Activated CD8-positive, alpha-beta T cell treated with anti-CD3 and anti-CD28 coated beads, Interleukin-2, amount 10 ng/mL, durations not matched to agents 7 days and 5 days (primary cell): Measurements from ENCODE around the gene CFAP61. TPM values are rescaled to one million over a fixed set of nuclear protein-coding genes. Genes with fewer than 3 reads are reported as not detected.
"Not testable (repeated sequence)": the region's sequence is repeated elsewhere in the genome, so short reads cannot be mapped to it uniquely, and the experiment has no call there.

ENCODE experiments used
- ATAC-seq: fragments of 150-1000 bp; cut with Tn5 transposase; one replicate; pipeline ENCODE4 v1.10.0; 2021; ENCODE audit warnings: moderate library complexity
- CTCF ChIA-PET: fragments of 350-600 bp; sonication (Branson Sonifier 250); formaldehyde crosslinking; loops from one replicate; lab custom pipeline; 2021; ENCODE audit warnings: antibody characterized with exemption; lab: Charles Lee
- POLR2A ChIA-PET: fragments of 350-600 bp; sonication (Branson Sonifier 250); formaldehyde crosslinking; loops from one replicate; lab custom pipeline; 2021; ENCODE audit warnings: antibody characterized with exemption; lab: Charles Lee
- DNase-seq: peaks from one replicate; pipeline ENCODE4 v3.0.0-alpha.2; 2020
- H3K27ac Mint-ChIP-seq: one replicate; pipeline ENCODE4 v1.8.0; 2021; ENCODE audit warnings: mild to moderate bottlenecking, mixed read lengths
- H3K27me3 Mint-ChIP-seq: one replicate; pipeline ENCODE4 v1.8.0; 2021; ENCODE audit warnings: low read depth, mixed read lengths
- H3K36me3 Mint-ChIP-seq: one replicate; pipeline ENCODE4 v1.8.0; 2021; ENCODE audit warnings: low read depth, mixed read lengths
- H3K4me1 Mint-ChIP-seq: one replicate; pipeline ENCODE4 v1.8.0; 2021; ENCODE audit warnings: low read depth, mixed read lengths
- H3K4me3 Mint-ChIP-seq: one replicate; pipeline ENCODE4 v1.8.0; 2021; ENCODE audit warnings: mild to moderate bottlenecking, mixed read lengths
- H3K9me3 Mint-ChIP-seq: one replicate; pipeline ENCODE4 v1.8.0; 2022; ENCODE audit warnings: mixed read lengths; ENCODE audit not compliant: insufficient read depth
- total RNA-seq, 2 experiments: library from RNA; stranded (reverse); gene quantifications; one replicate each; pipeline ENCODE4 v1.2.3, GENCODE V29; 2021

Gene CFAP61
- total RNA-seq, 2 experiments from 2014 or later: not detected

- no peaks in the 10 kb centered on the region for H3K36me3 Mint-ChIP-seq
- H3K27ac Mint-ChIP-seq: no peak overlapping the region
- DNase-seq: no peak
- no peaks in the 10 kb centered on the region for H3K9me3 Mint-ChIP-seq
- ChIA-PET POLR2A (no interaction called here), CTCF (interaction anchor here (1.0 kb wide), 1 partner anchor 11 kb away, joined by 3 read pairs; no protein-coding TSS in a partner anchor)
- H3K4me1 Mint-ChIP-seq: no peaks in the 10 kb centered on the region
- no peak overlapping the region for H3K4me3 Mint-ChIP-seq
- peaks cover 6% of the 10 kb centered on the region for H3K27me3 Mint-ChIP-seq
- ATAC-seq: no peak
Observed at GRCh38 chr20:20227013-20227571, 174.8 kb downstream of the CFAP61 start.

GRCh38 chr20:20228351-20228750 is 176.0 kb downstream of the CFAP61 start:
- H3K4me1 Mint-ChIP-seq: no peaks in the 10 kb centered on the region
- H3K27ac Mint-ChIP-seq: no peak overlapping the region
- POLR2A ChIA-PET: no interaction called here
- H3K4me3 Mint-ChIP-seq: no peak overlapping the region
- no peaks in the 10 kb centered on the region for H3K36me3 Mint-ChIP-seq
- H3K9me3 Mint-ChIP-seq: no peaks in the 10 kb centered on the region
- DNase-seq (no peak), ATAC-seq (no peak)
- H3K27me3 Mint-ChIP-seq: peaks cover 6% of the 10 kb centered on the region
- CTCF ChIA-PET: no interaction called here

- Mint-ChIP-seq H3K36me3 (no peaks in the 10 kb centered on the region), H3K27me3 (peaks cover 4% of the 10 kb centered on the region), H3K27ac (no peak overlapping the region), H3K9me3 (no peaks in the 10 kb centered on the region), H3K4me3 (no peak overlapping the region), H3K4me1 (no peaks in the 10 kb centered on the region)
- CTCF ChIA-PET: no interaction called here
- DNase-seq: no peak
- POLR2A ChIA-PET: interaction anchor here (0.5 kb wide), 1 partner anchor 9 kb away, joined by 3 read pairs; no protein-coding TSS in a partner anchor
- ATAC-seq: no peak
Observed at GRCh38 chr20:20229595-20229994, 177.3 kb downstream of the CFAP61 start.

GRCh38 chr20:20230741-20231140 is 178.4 kb downstream of the CFAP61 start:
- no peak overlapping the region for H3K4me3 Mint-ChIP-seq
- no peaks in the 10 kb centered on the region for H3K36me3 Mint-ChIP-seq
- no peak for ATAC-seq
- CTCF ChIA-PET: interaction anchor here (1.0 kb wide), 1 partner anchor 1005 kb away, joined by 3 read pairs; no protein-coding TSS in a partner anchor
- no peak overlapping the region for H3K27ac Mint-ChIP-seq
- H3K4me1 Mint-ChIP-seq: no peaks in the 10 kb centered on the region
- POLR2A ChIA-PET: no interaction called here
- no peaks in the 10 kb centered on the region for H3K9me3 Mint-ChIP-seq
- peaks cover 4% of the 10 kb centered on the region for H3K27me3 Mint-ChIP-seq
- DNase-seq: no peak

- Mint-ChIP-seq H3K9me3 (no peaks in the 10 kb centered on the region), H3K27ac (no peak overlapping the region), H3K4me3 (no peak overlapping the region), H3K27me3 (peaks cover 4% of the 10 kb centered on the region), H3K4me1 (no peaks in the 10 kb centered on the region), H3K36me3 (no peaks in the 10 kb centered on the region)
- ChIA-PET POLR2A (no interaction called here), CTCF (interaction anchor here (1.0 kb wide), 1 partner anchor 1004 kb away, joined by 3 read pairs; no protein-coding TSS in a partner anchor)
- ATAC-seq (no peak), DNase-seq (no peak)
Observed at GRCh38 chr20:20231528-20232298, 179.4 kb downstream of the CFAP61 start.

GRCh38 chr20:20233041-20233514 is 180.7 kb downstream of the CFAP61 start:
- CTCF ChIA-PET: no interaction called here
- Mint-ChIP-seq H3K4me1 (no peaks in the 10 kb centered on the region), H3K36me3 (no peaks in the 10 kb centered on the region), H3K27ac (no peak overlapping the region), H3K9me3 (no peaks in the 10 kb centered on the region), H3K27me3 (peaks cover 4% of the 10 kb centered on the region), H3K4me3 (no peak overlapping the region)
- DNase-seq: no peak
- no peak for ATAC-seq
- POLR2A ChIA-PET: no interaction called here

- no peak overlapping the region for H3K27ac Mint-ChIP-seq
- POLR2A ChIA-PET: no interaction called here
- CTCF ChIA-PET: no interaction called here
Observed at GRCh38 chr20:20235681-20236080, 183.3 kb downstream of the CFAP61 start.

GRCh38 chr20:20237093-20237959 is 185.0 kb downstream of the CFAP61 start:
- ATAC-seq: peak; percentile 39
- ChIA-PET POLR2A (no interaction called here), CTCF (interaction anchor here (0.6 to 2.3 kb wide), 9 partner anchors 9 to 357 kb away, joined by 3 to 12 read pairs (median 5); no protein-coding TSS in a partner anchor)
- Mint-ChIP-seq H3K27ac (no peak overlapping the region), H3K4me3 (no peak overlapping the region), H3K9me3 (no peaks in the 10 kb centered on the region), H3K4me1 (no peaks in the 10 kb centered on the region), H3K36me3 (no peaks in the 10 kb centered on the region), H3K27me3 (peaks cover 2% of the 10 kb centered on the region)
- peak; percentile 48 for DNase-seq

More at GRCh38 chr20:20235681-20236080, 183.3 kb downstream of the CFAP61 start:
- DNase-seq (no peak), ATAC-seq (no peak)
- Mint-ChIP-seq H3K36me3 (no peaks in the 10 kb centered on the region), H3K27me3 (peaks cover 4% of the 10 kb centered on the region), H3K9me3 (no peaks in the 10 kb centered on the region), H3K4me1 (no peaks in the 10 kb centered on the region), H3K4me3 (no peak overlapping the region)

GRCh38 chr20:20241976-20242375 is 189.6 kb downstream of the CFAP61 start:
- POLR2A ChIA-PET: no interaction called here
- DNase-seq: no peak
- no peak overlapping the region for H3K4me3 Mint-ChIP-seq

GRCh38 chr20:20244384-20244783 is 192.1 kb downstream of the CFAP61 start:
- H3K27me3 Mint-ChIP-seq, ATAC-seq, H3K4me1 Mint-ChIP-seq, H3K9me3 Mint-ChIP-seq, H3K36me3 Mint-ChIP-seq, CTCF ChIA-PET, POLR2A ChIA-PET, DNase-seq, H3K27ac Mint-ChIP-seq, H3K4me3 Mint-ChIP-seq: not testable (repeated sequence)

More at GRCh38 chr20:20241976-20242375, 189.6 kb downstream of the CFAP61 start:
- H3K4me1 Mint-ChIP-seq: no peaks in the 10 kb centered on the region
- no peaks in the 10 kb centered on the region for H3K27me3 Mint-ChIP-seq
- no peaks in the 10 kb centered on the region for H3K9me3 Mint-ChIP-seq
- H3K36me3 Mint-ChIP-seq: no peaks in the 10 kb centered on the region
- no peak overlapping the region for H3K27ac Mint-ChIP-seq
- no peak for ATAC-seq
- CTCF ChIA-PET: no interaction called here

GRCh38 chr20:20246996-20247633 is 194.8 kb downstream of the CFAP61 start:
- no peaks in the 10 kb centered on the region for H3K4me1 Mint-ChIP-seq
- ChIA-PET POLR2A (interaction anchor here (0.5 kb wide), 1 partner anchor 64 kb away, joined by 3 read pairs; no protein-coding TSS in a partner anchor), CTCF (interaction anchor here (1.9 kb wide), 1 partner anchor 10 kb away, joined by 9 read pairs; no protein-coding TSS in a partner anchor)
- no peak overlapping the region for H3K27ac Mint-ChIP-seq
- H3K9me3 Mint-ChIP-seq: no peaks in the 10 kb centered on the region
- DNase-seq (no peak), ATAC-seq (no peak)
- H3K27me3 Mint-ChIP-seq: peaks cover 3% of the 10 kb centered on the region
- H3K4me3 Mint-ChIP-seq: no peak overlapping the region
- no peaks in the 10 kb centered on the region for H3K36me3 Mint-ChIP-seq
